GM12878 (cell line): ENCODE data around the gene CCDC91. TPM values are rescaled to one million over a fixed set of nuclear protein-coding genes. Genes with fewer than 3 reads are reported as not detected.

ENCODE experiments used
- ATAC-seq: fragments of 200-7000 bp; cut with Tn5 transposase; 3 replicates; pipeline ENCODE4 v1.9.1; 2020; ENCODE audit warnings: mild to moderate bottlenecking, moderate library complexity
- BruUV-seq: library from RNA; stranded (reverse); fragments of 400-500 nt; replicated peaks from 2 replicates; lab custom pipeline; 2021; lab: Mats Ljungman, UMichigan
- CTCF ChIA-PET: fragments of 300-600 bp; sonication (Branson Sonifier 250); formaldehyde crosslinking; extraction: SDS; loops from one replicate; lab custom pipeline; 2021; ENCODE audit warnings: inconsistent platforms; lab: Yijun Ruan, JAX
- POLR2A ChIA-PET: fragments of 350-600 bp; formaldehyde crosslinking; extraction: SDS; loops from one replicate; lab custom pipeline; 2021; ENCODE audit warnings: inconsistent platforms; lab: Charles Lee
- RAD21 ChIA-PET: fragments of 300-600 bp; sonication (Branson Sonifier 250); formaldehyde crosslinking; loops from one replicate; lab custom pipeline; 2023; ENCODE audit warnings: antibody characterized with exemption; ENCODE audit not compliant: unreplicated experiment; lab: Charles Lee
- SMC1A ChIA-PET: fragments of 300-600 bp; sonication (Branson Sonifier 250); formaldehyde crosslinking; loops from one replicate; lab custom pipeline; 2023; ENCODE audit not compliant: unreplicated experiment, uncharacterized antibody; lab: Charles Lee
- DNase-seq: peaks from one replicate; pipeline ENCODE4 v3.0.0-alpha.2; 2011; ENCODE audit warnings: low read depth, low spot score
- FAIRE-seq: peaks from 3 replicates; lab custom pipeline; 2011; peaks lifted over from hg19 to GRCh38; lab: Jason Lieb, UNC
- H2AFZ ChIP-seq: 2 replicates; pipeline ENCODE4 v1.6.0; 2011; ENCODE audit warnings: low read depth, low read length, control low read depth; ENCODE audit not compliant: control insufficient read depth
- H3K27ac ChIP-seq: 2 replicates; pipeline ENCODE4 v1.5.1; 2011; ENCODE audit warnings: control low read depth; ENCODE audit not compliant: control insufficient read depth, insufficient read depth
- H3K27me3 ChIP-seq, 2 experiments: replicated peaks in 1 of 2; 2 replicates each; pipeline versions ENCODE4 v1.6.0 to v1.6.1; 2011; ENCODE audit warnings: low read length in 1 of 2; ENCODE audit not compliant: control insufficient read depth in 2 of 2, insufficient read depth in 2 of 2
- H3K36me3 ChIP-seq, 2 experiments: 2 replicates each; pipeline ENCODE4 v1.5.1; 2011; ENCODE audit warnings: low read length in 1 of 2; ENCODE audit not compliant: control insufficient read depth in 2 of 2, insufficient read depth in 2 of 2
- H3K4me1 ChIP-seq: 2 replicates; pipeline ENCODE4 v1.6.1; 2011; ENCODE audit warnings: mild to moderate bottlenecking, low read length, moderate library complexity, mixed read lengths; ENCODE audit not compliant: control insufficient read depth, insufficient read depth
- H3K4me2 ChIP-seq: 2 replicates; pipeline ENCODE4 v1.6.0; 2011; ENCODE audit warnings: control low read depth; ENCODE audit not compliant: control insufficient read depth, insufficient read depth
- H3K4me3 ChIP-seq: fragments of 200-600 bp; sonication (generic); 2 replicates; pipeline ENCODE4 v1.5.1; 2016
- H3K79me2 ChIP-seq: 2 replicates; pipeline ENCODE4 v1.6.0; 2011; ENCODE audit warnings: low read length; ENCODE audit not compliant: control insufficient read depth, insufficient read depth
- H3K9ac ChIP-seq: 2 replicates; pipeline ENCODE4 v1.8.0; 2011; ENCODE audit warnings: low read length, control low read depth, mixed read lengths; ENCODE audit not compliant: control insufficient read depth, insufficient read depth
- H3K9me3 ChIP-seq: replicated peaks from 3 replicates; pipeline ENCODE4 v1.5.1; 2011; ENCODE audit warnings: mild to moderate bottlenecking, low read length; ENCODE audit not compliant: control insufficient read depth, insufficient read depth
- H4K20me1 ChIP-seq: 2 replicates; pipeline ENCODE4 v1.6.0; 2011; ENCODE audit not compliant: control insufficient read depth, insufficient read depth
- ATF2 ChIP-seq: IDR thresholded peaks from 2 replicates; pipeline ENCODE4 v1.6.1; 2012; ENCODE audit warnings: low read length, inconsistent platforms
- BCL3 ChIP-seq: IDR thresholded peaks from 2 replicates; pipeline ENCODE4 v1.6.1; 2011; ENCODE audit warnings: borderline replicate concordance, low read depth, mild to moderate bottlenecking, moderate library complexity, low read length; ENCODE audit not compliant: insufficient read depth, poor library complexity, severe bottlenecking
- BHLHE40 ChIP-seq, 2 experiments: fragments of 450-650 bp in 1 of 2; IDR thresholded peaks; 2 replicates each; pipeline ENCODE4 v1.6.1; 2011 to 2017; ENCODE audit warnings: low read depth in 2 of 2, borderline replicate concordance in 1 of 2, improper control_type of control experiment in 1 of 2, low read length in 1 of 2, mild to moderate bottlenecking in 1 of 2
- CBFB ChIP-seq: IDR thresholded peaks from 2 replicates; pipeline ENCODE4 v1.6.1; 2016; ENCODE audit warnings: antibody characterized with exemption, low read depth
- CBX3 ChIP-seq: fragments of 200-600 bp; sonication (generic); IDR thresholded peaks from 2 replicates; pipeline ENCODE4 v1.6.1; 2016; ENCODE audit warnings: low read depth, borderline replicate concordance
- FOXK2 ChIP-seq: fragments of 450-650 bp; IDR thresholded peaks from 2 replicates; pipeline ENCODE4 v1.6.1; 2017; ENCODE audit warnings: mild to moderate bottlenecking, moderate library complexity
- HDAC2 ChIP-seq: fragments of 200-600 bp; sonication (generic); IDR thresholded peaks from 2 replicates; pipeline ENCODE4 v1.6.1; 2017
- IKZF1 ChIP-seq: fragments of 450-650 bp; conservative IDR thresholded peaks from 2 replicates; pipeline ENCODE4 v1.6.1; 2017; ENCODE audit warnings: antibody characterized with exemption, mild to moderate bottlenecking
- IRF4 ChIP-seq: IDR thresholded peaks from 2 replicates; pipeline ENCODE4 v1.6.1; 2011; ENCODE audit warnings: low read depth, low read length
- PAX5 ChIP-seq: IDR thresholded peaks from 2 replicates; pipeline ENCODE4 v1.6.1; 2011; ENCODE audit warnings: low read depth, low read length, borderline replicate concordance
- SRF ChIP-seq, 2 experiments: IDR thresholded peaks; 2 replicates each; pipeline ENCODE4 v1.6.1; 2011; ENCODE audit warnings: low read depth in 2 of 2, low read length in 2 of 2, mild to moderate bottlenecking in 1 of 2, moderate library complexity in 1 of 2
- TBL1XR1 ChIP-seq: IDR thresholded peaks from 2 replicates; pipeline ENCODE4 v1.6.1; 2012; ENCODE audit warnings: low read depth, low read length, improper control_type of control experiment
- ZSCAN29 ChIP-seq: fragments of 450-650 bp; IDR thresholded peaks from 2 replicates; pipeline ENCODE4 v1.6.1; 2017; ENCODE audit warnings: mild to moderate bottlenecking, moderate library complexity
- whole genome bisulfite sequencing: methylation state at CpG from one replicate; pipeline ENCODE4 v1.1.6; 2016; ENCODE audit warnings: low lambda C conversion rate; ENCODE audit not compliant: insufficient replicate concordance, insufficient coverage; ENCODE audit errors: missing lambda C conversion rate; 5-methylcytosine and 5-hydroxymethylcytosine counted together
- in situ Hi-C: fragments of 300-500 bp; cut with MboI; formaldehyde crosslinking; loops from 9 replicates; pipeline ENCODE4 v1.14.3; 2018; ENCODE audit warnings: mixed read lengths
- intact Hi-C: fragments of 100-400 bp; cut with micrococcal nuclease; formaldehyde crosslinking; loops from one replicate; pipeline ENCODE4 v1.14.2; 2022; ENCODE audit not compliant: unreplicated experiment
- polyA plus RNA-seq, 11 experiments: library from polyadenylated mRNA; depleted of rRNA in 4 of 11; unstranded in 6 of 11; stranded (reverse) in 5 of 11; fragments of >200 nt; fragmentation: Nextera tagmentation in 4 of 11; fragmentation: Illumina TruSeq in 1 of 11; extraction: Ambion mirVana in 4 of 11; extraction: Trizol in 1 of 11; gene quantifications; 1 replicate in 1 of 11; 2 replicates in 10 of 11; pipeline versions ENCODE4 v1.2.1 to v1.2.3, GENCODE V29; 2011 to 2016; ENCODE audit warnings: inconsistent platforms in 2 of 11, missing spikeins in 2 of 11, low read depth in 1 of 11
- total RNA-seq, 4 experiments: library from RNA; depleted of rRNA in 3 of 4; stranded (reverse); fragments of >200 nt in 3 of 4; fragmentation: Illumina TruSeq in 1 of 4; extraction: Trizol in 1 of 4; gene quantifications; 2 replicates each; pipeline versions ENCODE4 v1.2.1 to v1.2.3, GENCODE V29; 2013 to 2021

CCDC91 gene
- total and polyA plus RNA-seq, 10 of the 15 experiments (the other 5 are each of a cell fraction or from before 2014, with no cell fraction given) = 6.1 to 24.9 (median 16.5) TPM

- TF ChIP-seq BCL3 (no peak), BHLHE40 (IDR thresholded peaks at IDR 0.05; ENCODE audit: borderline replicate concordance in 1 of 2, low read depth in 2 of 2, low read length in 1 of 2) (no peak), CBFB (no peak), SRF (IDR thresholded peaks at IDR 0.05; ENCODE audit: low read depth in 2 of 2, low read length in 2 of 2) (no peak), FOXK2 (no peak), CBX3 (no peak)
Measured at GRCh38 chr12:28343713-28344112, 153.5 kb downstream of the CCDC91 start (continued).

GRCh38 chr12:28346567-28346966 is 156.3 kb downstream of the CCDC91 start:
- DNase-seq (no peak), FAIRE-seq (no peak), ATAC-seq (no peak)
- no peak overlapping the region for H3K9ac ChIP-seq
- H3K27me3 ChIP-seq = no peaks in the 10 kb centered on the region
- H2AFZ ChIP-seq = no peak overlapping the region
- no peaks in the 10 kb centered on the region for H3K79me2 ChIP-seq
- BruUV-seq = no TSS peak
- no peaks in the 10 kb centered on the region; the same call in 2 of the 3 replicates for H3K9me3 ChIP-seq
- ChIA-PET POLR2A (no interaction called here), CTCF (interaction anchor here (0.6 to 1.4 kb wide), 4 partner anchors 10 to 719 kb away, joined by 3 read pairs; no protein-coding TSS in a partner anchor), RAD21 (no interaction called here), SMC1A (interaction anchor here (0.9 to 1.2 kb wide), 2 partner anchors 18 kb away, joined by 3 to 6 read pairs; no protein-coding TSS in a partner anchor)
- intact Hi-C loops = no loop called here
- no peaks in the 10 kb centered on the region for H4K20me1 ChIP-seq
- no peaks in the 10 kb centered on the region for H3K4me1 ChIP-seq
- WGBS = 100% methylated on average over 2 of the region's 2 CpGs
- no peaks in the 10 kb centered on the region for H3K36me3 ChIP-seq
- in situ Hi-C loops = no loop called here
- H3K27ac ChIP-seq = no peak overlapping the region
- TF ChIP-seq ZSCAN29 (no peak), PAX5 (no peak), ATF2 (no peak), IRF4 (no peak), TBL1XR1 (no peak), IKZF1 (no peak), HDAC2 (no peak)
- no peak overlapping the region for H3K4me2 ChIP-seq
- no peak overlapping the region for H3K4me3 ChIP-seq
